ENCODE data around the gene DNASE2B. TPM values are rescaled to one million over a fixed set of nuclear protein-coding genes. Genes with fewer than 3 reads are reported as not detected.
"Not testable (repeated sequence)": the region's sequence is repeated elsewhere in the genome, so short reads cannot be mapped to it uniquely, and the experiment has no call there.

The DNASE2B gene
- total RNA-seq, 4 donors from 2014 or later: not detected

DNA sequence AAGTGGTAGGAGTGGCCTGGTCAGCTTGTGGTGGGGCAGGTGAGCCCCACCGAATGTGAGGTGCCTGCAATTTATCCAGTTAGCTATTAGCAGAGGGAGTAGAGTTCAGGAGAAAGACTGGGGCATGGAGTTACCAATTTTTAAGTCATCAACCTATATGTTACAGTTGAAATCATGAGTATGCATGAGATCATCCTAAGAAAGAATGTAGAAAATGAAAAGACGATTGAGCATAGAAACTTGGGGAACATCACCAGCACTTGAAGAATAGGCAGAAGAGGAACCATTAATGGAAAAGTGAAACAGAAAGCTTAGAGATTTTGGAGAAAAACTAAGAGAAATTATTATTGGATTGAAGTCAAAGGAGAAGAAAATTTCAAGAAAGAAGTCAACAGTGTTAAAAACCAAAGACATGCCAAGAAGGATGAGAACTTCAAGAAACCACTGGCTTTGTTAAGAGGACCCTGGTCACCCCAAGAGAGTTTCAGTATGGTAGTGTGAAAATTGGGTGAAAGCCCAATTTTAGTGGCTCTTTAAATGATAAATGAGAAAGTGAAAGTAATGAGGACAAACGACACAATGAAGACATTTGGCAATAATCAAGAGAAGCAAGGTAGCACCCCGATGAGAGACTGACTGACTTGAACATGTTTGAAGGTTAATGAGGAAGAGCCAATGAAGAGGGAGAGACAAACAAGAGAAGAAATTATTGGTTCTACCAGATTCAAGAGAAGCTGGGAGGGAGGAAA lies 36.7 kb downstream of the DNASE2B start:
- intact Hi-C loops (cut with DNase I): loop anchor here (5.0 to 10.0 kb wide), 2 partner anchors 180 to 293 kb away; partner anchors contain the start of gene PRKACB
- peaks cover 0 to 16% (median 0%) of the 10 kb centered on the region in 3 donors for H3K4me1 ChIP-seq
- no peaks in the 10 kb centered on the region for H3K9me3 ChIP-seq
- WGBS, 2 donors: 30 to 36% methylated on average over 4 of the region's 4 CpGs
- TF ChIP-seq POLR2A (IDR thresholded peaks at IDR 0.05): no peak
- TF ChIP-seq, protein P1, sequence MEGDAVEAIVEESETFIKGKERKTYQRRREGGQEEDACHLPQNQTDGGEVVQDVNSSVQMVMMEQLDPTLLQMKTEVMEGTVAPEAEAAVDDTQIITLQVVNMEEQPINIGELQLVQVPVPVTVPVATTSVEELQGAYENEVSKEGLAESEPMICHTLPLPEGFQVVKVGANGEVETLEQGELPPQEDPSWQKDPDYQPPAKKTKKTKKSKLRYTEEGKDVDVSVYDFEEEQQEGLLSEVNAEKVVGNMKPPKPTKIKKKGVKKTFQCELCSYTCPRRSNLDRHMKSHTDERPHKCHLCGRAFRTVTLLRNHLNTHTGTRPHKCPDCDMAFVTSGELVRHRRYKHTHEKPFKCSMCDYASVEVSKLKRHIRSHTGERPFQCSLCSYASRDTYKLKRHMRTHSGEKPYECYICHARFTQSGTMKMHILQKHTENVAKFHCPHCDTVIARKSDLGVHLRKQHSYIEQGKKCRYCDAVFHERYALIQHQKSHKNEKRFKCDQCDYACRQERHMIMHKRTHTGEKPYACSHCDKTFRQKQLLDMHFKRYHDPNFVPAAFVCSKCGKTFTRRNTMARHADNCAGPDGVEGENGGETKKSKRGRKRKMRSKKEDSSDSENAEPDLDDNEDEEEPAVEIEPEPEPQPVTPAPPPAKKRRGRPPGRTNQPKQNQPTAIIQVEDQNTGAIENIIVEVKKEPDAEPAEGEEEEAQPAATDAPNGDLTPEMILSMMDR (IDR thresholded peaks at IDR 0.05): no peak
- no peaks in the 10 kb centered on the region for H3K36me3 ChIP-seq
- H3K27me3 ChIP-seq: no peaks in the 10 kb centered on the region
- DNase-seq: no peak
- H3K27ac ChIP-seq: no peak overlapping the region
- no peak overlapping the region for H3K4me3 ChIP-seq

DNA sequence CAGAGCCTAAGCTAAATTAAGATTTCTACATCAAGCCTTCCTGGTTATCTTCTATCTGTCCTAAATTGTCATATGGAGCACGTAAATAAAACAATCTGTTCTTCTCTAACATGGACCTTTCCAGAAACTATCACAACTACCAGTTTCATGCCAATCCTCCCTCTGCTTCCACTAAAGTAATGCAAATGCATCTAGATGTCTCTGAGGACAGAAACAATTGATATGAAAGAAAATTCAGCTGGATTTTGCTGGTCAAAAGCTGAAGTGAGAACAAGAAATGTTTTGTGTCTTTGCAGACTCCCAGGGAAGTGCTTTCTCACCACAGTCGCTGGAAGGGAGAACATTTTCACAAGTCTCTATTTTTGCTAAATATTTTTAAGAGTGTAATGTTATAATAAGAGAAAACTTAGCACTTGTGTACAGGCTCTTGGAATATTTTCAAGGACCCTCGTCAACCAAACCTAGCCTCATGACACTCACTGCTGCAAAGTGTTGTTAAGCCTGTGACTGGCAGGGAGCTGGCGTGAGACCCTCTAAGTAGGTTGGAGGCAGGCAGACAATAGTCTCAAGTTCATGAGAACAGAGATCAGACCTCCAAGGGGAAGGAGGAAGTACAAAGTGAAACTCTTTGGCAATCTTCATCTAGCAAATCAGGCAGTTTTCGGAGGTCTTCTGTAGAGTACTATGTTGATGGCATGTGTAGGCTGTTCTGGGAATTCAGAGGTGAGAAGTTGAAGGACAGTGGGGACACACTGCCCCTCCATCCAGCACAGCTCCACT lies 38.8 kb downstream of the DNASE2B start:
- 68 to 79% methylated on average over 5 of the region's 5 CpGs for WGBS, 2 donors
- Histone ChIP-seq H3K9me3 (no peaks in the 10 kb centered on the region), H3K36me3 (no peaks in the 10 kb centered on the region), H3K27ac (peak overlapping the region in 3 of 4 donors; percentile 5 to 16 (median 11)), H3K27me3 (no peaks in the 10 kb centered on the region), H3K4me1 (peaks cover 0 to 16% (median 0%) of the 10 kb centered on the region in 3 donors), H3K4me3 (no peak overlapping the region)
- no peak for DNase-seq
- TF ChIP-seq, protein P1 (IDR thresholded peaks at IDR 0.05): no peak
- intact Hi-C loops (cut with DNase I): loop anchor here (10.0 kb wide), 1 partner anchor 178 kb away; no protein-coding TSS in a partner anchor

DNA sequence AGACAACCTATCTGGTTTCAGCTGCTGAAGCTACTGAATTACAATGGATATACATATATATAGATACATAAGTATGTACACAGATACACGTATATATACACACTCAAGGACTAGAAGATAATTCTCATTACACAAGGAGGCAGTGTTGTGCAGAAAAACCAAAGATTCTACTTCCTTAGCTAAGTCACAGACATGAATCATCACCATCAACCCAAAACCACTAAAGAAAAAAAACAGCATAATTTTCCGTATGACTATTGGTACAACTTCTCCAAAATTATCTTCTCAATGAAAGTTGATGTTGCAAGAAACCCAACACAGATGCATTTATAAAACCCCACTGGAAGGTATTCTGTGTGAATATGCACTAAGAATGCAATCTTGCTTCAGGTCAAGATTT lies 44.0 kb downstream of the DNASE2B start:
- H3K4me1 ChIP-seq: peaks cover 0 to 13% (median 7%) of the 10 kb centered on the region in 3 donors
- H3K4me3 ChIP-seq: no peak overlapping the region
- intact Hi-C loops (cut with DNase I): loop anchor here (5.0 kb wide), 1 partner anchor 310 kb away; no protein-coding TSS in a partner anchor
- peaks cover 0 to 7% (median 0%) of the 10 kb centered on the region in 4 donors for H3K27me3 ChIP-seq
- 0% methylated on average over 2 of the region's 2 CpGs for WGBS, 2 donors
- no peak for TF ChIP-seq POLR2A (IDR thresholded peaks at IDR 0.05)
- TF ChIP-seq, protein P1 (IDR thresholded peaks at IDR 0.05): peak in 5 of 6 experiments; percentile 32 to 74 (median 54)
- H3K36me3 ChIP-seq: no peaks in the 10 kb centered on the region
- H3K9me3 ChIP-seq: no peaks in the 10 kb centered on the region
- DNase-seq: no peak
- H3K27ac ChIP-seq: no peak overlapping the region

DNA sequence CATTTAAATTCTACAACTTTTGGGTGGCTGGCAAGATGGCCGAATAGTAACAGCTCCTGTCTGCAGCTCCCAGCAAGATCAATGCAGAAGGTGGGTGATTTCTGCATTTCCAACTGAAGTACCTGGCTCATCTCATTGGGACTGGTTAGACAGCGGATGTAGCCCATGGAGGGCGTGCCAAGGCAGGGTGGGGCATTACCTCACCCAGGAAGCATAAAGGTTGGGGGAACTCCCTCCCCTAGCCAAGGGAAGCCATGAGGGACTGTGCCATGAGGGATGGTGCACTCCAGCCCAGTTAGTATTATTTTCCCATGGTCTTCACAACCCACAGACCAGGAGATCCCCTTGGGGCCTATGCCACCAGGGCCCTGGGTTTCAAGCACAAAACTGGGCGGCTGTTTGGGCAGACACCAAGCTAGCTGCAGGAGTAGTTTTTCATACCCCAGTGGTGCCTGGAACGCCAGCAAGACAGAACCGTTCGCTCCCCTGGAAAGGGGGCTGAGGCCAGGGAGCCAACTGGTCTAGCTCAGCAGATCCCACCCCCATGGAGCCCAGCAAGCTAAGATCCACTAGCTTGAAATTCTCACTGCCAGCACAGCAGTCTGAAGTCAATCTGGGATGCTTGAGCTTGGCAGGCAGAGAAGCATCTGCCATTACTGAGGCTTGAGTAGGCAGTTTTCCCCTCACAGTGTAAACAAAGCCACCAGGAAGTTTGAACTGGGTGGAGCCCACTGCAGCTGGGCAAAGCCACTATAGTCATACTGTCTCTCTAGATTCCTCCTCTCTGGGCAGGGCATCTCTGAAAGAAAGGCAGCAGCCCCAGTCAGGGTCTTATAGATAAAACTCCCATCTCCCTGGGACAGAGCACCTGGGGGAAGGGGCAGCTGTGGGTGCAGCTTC lies 44.7 kb downstream of the DNASE2B start:
- not testable (repeated sequence) for H3K27me3 ChIP-seq, DNase-seq, H3K27ac ChIP-seq, H3K36me3 ChIP-seq, H3K9me3 ChIP-seq, H3K4me3 ChIP-seq
- intact Hi-C loops (cut with DNase I): loop anchor here (5.0 kb wide), 1 partner anchor 309 kb away; no protein-coding TSS in a partner anchor
- 92 to 100% methylated on average over 1 to 3 of the region's 7 CpGs for WGBS, 2 donors
- peaks cover 0 to 13% (median 7%) of the 10 kb centered on the region in 3 donors for H3K4me1 ChIP-seq

DNA sequence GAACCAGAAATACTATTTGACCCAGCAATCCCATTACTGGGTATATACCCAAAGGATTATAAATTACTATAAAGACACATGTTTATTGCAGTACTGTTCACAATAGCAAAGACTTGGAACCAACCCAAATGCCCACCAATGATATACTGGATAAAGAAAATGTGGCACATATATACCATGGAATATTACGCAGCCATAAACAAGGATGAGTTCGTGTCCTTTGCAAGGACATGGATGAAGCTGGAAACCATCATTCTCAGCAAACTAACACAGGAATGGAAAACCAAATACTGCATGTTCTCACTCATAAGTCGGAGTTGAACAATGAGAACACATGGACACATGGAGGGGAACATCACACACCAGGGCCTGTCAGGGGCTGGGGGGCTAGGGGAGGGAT lies 50.4 kb downstream of the DNASE2B start:
- DNase-seq; H3K4me3 ChIP-seq; H3K4me1 ChIP-seq; H3K27ac ChIP-seq; intact Hi-C loops (cut with DNase I); H3K36me3 ChIP-seq; H3K9me3 ChIP-seq: not testable (repeated sequence)
- H3K27me3 ChIP-seq: peaks cover 0 to 23% (median 0%) of the 10 kb centered on the region in 4 donors
- WGBS, 2 donors: 80 to 91% methylated on average over 3 of the region's 3 CpGs
